Activated CD8-positive, alpha-beta T cell treated with anti-CD3 and anti-CD28 coated beads for 36 hours (primary cell): Measurements from ENCODE around the gene KAZN. TPM values are rescaled to one million over a fixed set of nuclear protein-coding genes. Genes with fewer than 3 reads are reported as not detected.

Experiments
- ATAC-seq: fragments of 200-7000 bp; cut with Tn5 transposase; one replicate; pipeline ENCODE4 v1.10.0; 2021; ENCODE audit warnings: mild to moderate bottlenecking, moderate library complexity
- CTCF ChIA-PET: fragments of 350-600 bp; sonication (Branson Sonifier 250); formaldehyde crosslinking; loops from one replicate; lab custom pipeline; 2021; ENCODE audit warnings: antibody characterized with exemption; lab: Charles Lee
- POLR2A ChIA-PET: fragments of 350-600 bp; sonication (Branson Sonifier 250); formaldehyde crosslinking; loops from one replicate; lab custom pipeline; 2021; ENCODE audit warnings: antibody characterized with exemption; lab: Charles Lee
- DNase-seq: peaks from one replicate; pipeline ENCODE4 v3.0.0-alpha.2; 2020
- H3K27ac Mint-ChIP-seq: one replicate; pipeline ENCODE4 v1.8.0; 2021; ENCODE audit warnings: mild to moderate bottlenecking, mixed read lengths
- H3K27me3 Mint-ChIP-seq: one replicate; pipeline ENCODE4 v1.8.0; 2021; ENCODE audit warnings: mixed read lengths
- H3K36me3 Mint-ChIP-seq: one replicate; pipeline ENCODE4 v1.8.0; 2021; ENCODE audit warnings: low read depth, mixed read lengths
- H3K4me1 Mint-ChIP-seq: one replicate; pipeline ENCODE4 v1.8.0; 2021; ENCODE audit warnings: low read depth, mixed read lengths
- H3K4me3 Mint-ChIP-seq: one replicate; pipeline ENCODE4 v1.8.0; 2021; ENCODE audit warnings: mild to moderate bottlenecking, moderate library complexity, mixed read lengths
- H3K9me3 Mint-ChIP-seq: one replicate; pipeline ENCODE4 v1.8.0; 2021; ENCODE audit warnings: mixed read lengths
- intact Hi-C: fragments of 100-400 bp; cut with micrococcal nuclease; formaldehyde crosslinking; loops from one replicate; pipeline ENCODE4 v1.10.0; 2022
- total RNA-seq, 2 experiments: library from RNA; stranded (reverse); gene quantifications; one replicate each; pipeline ENCODE4 v1.2.3, GENCODE V29; 2021
- TF ChIP-seq, protein P1 (sequence below): fragments of 200-600 bp; IDR thresholded peaks from one replicate; pipeline ENCODE4 v1.8.0; 2022; ENCODE audit warnings: antibody characterized with exemption, mild to moderate bottlenecking

KAZN gene
- total RNA-seq, 2 experiments from 2014 or later: 1.7 to 1.9 TPM

DNA sequence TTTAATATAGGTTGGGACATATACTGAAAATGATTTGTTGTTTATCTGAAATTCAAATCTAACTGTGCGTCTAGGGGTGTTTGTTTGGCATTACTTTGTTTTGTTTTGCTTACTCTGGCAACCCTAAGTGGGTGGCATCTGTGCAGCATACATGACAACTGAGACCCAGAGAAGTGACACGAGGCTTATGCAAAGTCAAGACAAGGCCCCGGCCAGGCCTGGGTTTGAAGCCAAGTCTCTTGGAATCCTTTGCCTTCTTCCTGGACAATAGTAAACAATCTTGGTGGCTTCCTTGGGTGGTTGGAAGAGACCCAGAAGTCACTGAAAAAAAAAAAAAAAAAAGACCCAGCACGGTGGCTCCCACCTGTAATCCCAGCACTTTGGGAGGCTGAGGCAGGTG, 357.5 kb downstream of the KAZN start:
- POLR2A ChIA-PET: interaction anchor here (0.5 kb wide), 1 partner anchor 9 kb away, joined by 3 read pairs; no protein-coding TSS in a partner anchor
- DNase-seq (no peak), ATAC-seq (no peak)
- CTCF ChIA-PET: no interaction called here
- Mint-ChIP-seq H3K4me3 (no peak overlapping the region), H3K9me3 (no peaks in the 10 kb centered on the region), H3K27me3 (no peaks in the 10 kb centered on the region), H3K36me3 (no peaks in the 10 kb centered on the region), H3K4me1 (no peaks in the 10 kb centered on the region), H3K27ac (no peak overlapping the region)
- TF ChIP-seq, protein P1, sequence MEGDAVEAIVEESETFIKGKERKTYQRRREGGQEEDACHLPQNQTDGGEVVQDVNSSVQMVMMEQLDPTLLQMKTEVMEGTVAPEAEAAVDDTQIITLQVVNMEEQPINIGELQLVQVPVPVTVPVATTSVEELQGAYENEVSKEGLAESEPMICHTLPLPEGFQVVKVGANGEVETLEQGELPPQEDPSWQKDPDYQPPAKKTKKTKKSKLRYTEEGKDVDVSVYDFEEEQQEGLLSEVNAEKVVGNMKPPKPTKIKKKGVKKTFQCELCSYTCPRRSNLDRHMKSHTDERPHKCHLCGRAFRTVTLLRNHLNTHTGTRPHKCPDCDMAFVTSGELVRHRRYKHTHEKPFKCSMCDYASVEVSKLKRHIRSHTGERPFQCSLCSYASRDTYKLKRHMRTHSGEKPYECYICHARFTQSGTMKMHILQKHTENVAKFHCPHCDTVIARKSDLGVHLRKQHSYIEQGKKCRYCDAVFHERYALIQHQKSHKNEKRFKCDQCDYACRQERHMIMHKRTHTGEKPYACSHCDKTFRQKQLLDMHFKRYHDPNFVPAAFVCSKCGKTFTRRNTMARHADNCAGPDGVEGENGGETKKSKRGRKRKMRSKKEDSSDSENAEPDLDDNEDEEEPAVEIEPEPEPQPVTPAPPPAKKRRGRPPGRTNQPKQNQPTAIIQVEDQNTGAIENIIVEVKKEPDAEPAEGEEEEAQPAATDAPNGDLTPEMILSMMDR: no peak
- intact Hi-C loops: no loop called here

DNA sequence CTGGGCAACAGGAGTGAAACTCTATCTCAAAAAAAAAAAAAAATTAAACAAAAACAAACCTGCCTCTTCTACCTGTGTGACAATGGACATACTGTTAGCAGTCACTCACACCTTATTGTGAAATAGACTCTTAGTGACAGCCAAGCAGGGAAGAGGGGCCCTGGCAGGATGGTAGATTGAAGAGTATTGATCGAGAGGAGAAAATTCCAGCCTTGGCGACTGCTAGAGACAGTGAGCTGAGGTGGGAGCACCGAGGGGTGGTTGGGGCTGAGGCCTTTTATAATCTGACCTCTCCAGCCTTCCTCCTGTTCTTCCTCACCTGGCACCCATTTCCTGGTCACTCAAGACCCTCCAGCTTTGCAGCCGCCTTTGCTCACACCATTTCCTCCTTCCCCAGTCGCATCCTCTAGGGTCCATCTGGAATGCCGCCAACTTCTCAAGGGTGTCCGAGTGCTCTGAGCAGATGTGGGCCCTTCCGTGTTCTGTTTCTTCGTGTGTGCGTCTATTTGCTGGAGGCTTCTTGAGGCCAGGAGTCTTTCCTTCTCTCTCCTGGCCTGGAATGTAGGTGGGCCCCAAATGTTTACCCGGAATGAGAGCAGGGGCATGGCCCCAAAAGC, 358.2 kb downstream of the KAZN start:
- intact Hi-C loops: no loop called here
- Mint-ChIP-seq H3K4me3 (no peak overlapping the region), H3K36me3 (no peaks in the 10 kb centered on the region), H3K9me3 (no peaks in the 10 kb centered on the region), H3K27ac (no peak overlapping the region), H3K4me1 (no peaks in the 10 kb centered on the region), H3K27me3 (no peaks in the 10 kb centered on the region)
- TF ChIP-seq, protein P1: no peak
- CTCF ChIA-PET: no interaction called here
- POLR2A ChIA-PET: interaction anchor here (0.5 kb wide), 1 partner anchor 9 kb away, joined by 3 read pairs; no protein-coding TSS in a partner anchor
- DNase-seq (no peak), ATAC-seq (no peak)

DNA sequence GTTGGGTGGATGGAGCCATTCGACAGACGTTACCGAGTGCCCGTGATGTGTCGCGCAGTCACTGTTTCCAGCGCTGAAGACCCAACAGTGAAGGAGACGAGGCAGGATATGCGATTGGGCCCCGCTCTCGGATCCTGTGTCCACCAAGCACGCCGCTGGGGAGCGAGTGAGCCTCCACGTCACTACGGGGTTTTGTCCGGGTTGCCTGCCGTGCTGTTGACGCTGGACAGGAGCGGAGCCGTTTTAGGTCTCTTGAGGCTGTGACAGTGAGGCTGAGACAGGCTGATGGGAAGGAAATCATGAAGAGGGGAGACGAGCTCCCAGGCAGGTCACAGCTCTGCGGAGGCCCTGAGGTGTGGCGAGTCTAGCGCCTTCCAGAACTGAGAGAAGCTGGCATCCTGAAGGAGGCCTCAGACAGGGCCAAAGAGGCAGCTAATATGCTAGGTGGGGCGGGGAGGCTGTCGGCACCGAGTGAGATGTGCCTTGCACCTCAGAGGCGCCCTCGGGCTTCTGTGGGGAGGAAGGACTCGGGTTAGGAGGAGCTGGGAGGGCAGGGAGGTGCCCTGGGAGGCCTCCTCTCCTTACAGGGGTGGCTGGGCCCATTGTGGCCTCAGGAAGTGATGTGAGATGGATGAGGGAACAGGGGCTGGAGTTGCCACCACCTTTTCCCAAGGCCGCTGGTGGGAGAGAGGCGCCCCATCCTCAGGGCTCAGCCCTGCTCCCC, 359.1 kb downstream of the KAZN start:
- H3K4me3 Mint-ChIP-seq: no peak overlapping the region
- H3K4me1 Mint-ChIP-seq: no peaks in the 10 kb centered on the region
- H3K9me3 Mint-ChIP-seq: no peaks in the 10 kb centered on the region
- TF ChIP-seq, protein P1: no peak
- POLR2A ChIA-PET: no interaction called here
- no peaks in the 10 kb centered on the region for H3K36me3 Mint-ChIP-seq
- no peak overlapping the region for H3K27ac Mint-ChIP-seq
- CTCF ChIA-PET: no interaction called here
- H3K27me3 Mint-ChIP-seq: no peaks in the 10 kb centered on the region
- DNase-seq (no peak), ATAC-seq (no peak)
- intact Hi-C loops: no loop called here

DNA sequence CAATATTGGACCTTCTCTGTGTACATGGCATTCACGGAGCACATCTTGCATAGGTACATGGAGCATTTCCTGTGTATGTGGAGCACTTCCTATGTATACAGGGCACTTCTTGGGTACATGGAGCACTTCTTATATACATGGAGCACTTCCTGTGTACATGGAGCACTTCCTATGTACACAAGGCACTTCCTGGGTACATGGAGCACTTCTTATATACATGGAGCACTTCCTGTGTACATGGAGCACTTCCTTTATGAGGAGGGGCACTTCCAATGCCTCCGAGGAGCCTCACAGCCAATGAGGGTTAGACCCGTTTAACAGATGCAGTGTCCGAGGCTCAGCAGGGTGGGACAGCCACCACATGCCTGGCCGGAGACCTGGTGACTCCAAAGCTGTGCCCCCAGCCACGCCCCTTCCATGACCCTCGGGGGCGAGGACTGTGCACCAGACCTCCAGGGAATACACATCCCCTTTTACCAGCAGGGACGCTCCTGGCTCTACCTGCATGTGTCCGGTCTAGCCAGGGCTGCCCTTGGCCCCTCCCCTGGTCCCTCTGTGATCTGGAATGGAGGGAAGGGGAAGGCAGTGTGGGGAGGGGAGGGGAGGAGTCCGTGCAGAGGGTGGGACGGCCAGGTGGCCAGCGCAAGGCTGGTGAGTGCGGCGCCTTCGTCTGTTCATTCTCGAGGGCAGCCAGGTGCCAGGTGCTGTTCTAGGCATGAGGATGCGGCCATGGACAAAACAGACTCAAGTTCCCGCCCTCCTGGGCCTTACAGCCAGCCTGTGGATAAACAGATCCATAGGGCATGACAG, 360.0 kb downstream of the KAZN start:
- DNase-seq: no peak

More for the DNA sequence above, 360.0 kb downstream of the KAZN start:
- H3K27ac Mint-ChIP-seq: no peak overlapping the region
- POLR2A ChIA-PET: no interaction called here
- no peaks in the 10 kb centered on the region for H3K27me3 Mint-ChIP-seq
- TF ChIP-seq, protein P1: no peak
- H3K4me1 Mint-ChIP-seq: no peaks in the 10 kb centered on the region
- no peak for ATAC-seq
- H3K36me3 Mint-ChIP-seq: no peaks in the 10 kb centered on the region
- H3K9me3 Mint-ChIP-seq: no peaks in the 10 kb centered on the region
- H3K4me3 Mint-ChIP-seq: no peak overlapping the region
- intact Hi-C loops: no loop called here
- CTCF ChIA-PET: no interaction called here
